Testis (tissue), 2 donors: Measurements from ENCODE around the gene RNASEH2A.
"Not testable (repeated sequence)": the region's sequence is repeated elsewhere in the genome, so short reads cannot be mapped to it uniquely, and the experiment has no call there.

Experiments
- CTCF ChIP-seq, 3 experiments: fragments of 450-650 bp in 2 of 3; fragments of 200-600 bp in 1 of 3; sonication (generic) in 1 of 3; IDR thresholded peaks; one replicate each; pipeline ENCODE4 v1.5.1; 2016 to 2019; ENCODE audit warnings: antibody characterized with exemption in 3 of 3, mild to moderate bottlenecking in 2 of 3, moderate library complexity in 1 of 3
- POLR2A ChIP-seq: fragments of 450-650 bp; IDR thresholded peaks from one replicate; pipeline ENCODE4 v1.6.1; 2017; ENCODE audit warnings: antibody characterized with exemption, mild to moderate bottlenecking, moderate library complexity

GRCh38 chr19:12797607-12798006 is 8.8 kb upstream of the RNASEH2A start:
- not testable (repeated sequence) for TF ChIP-seq CTCF (IDR thresholded peaks at IDR 0.05); POLR2A
